ENCODE measurements around the gene PRKCE.

PRKCE gene

DNA sequence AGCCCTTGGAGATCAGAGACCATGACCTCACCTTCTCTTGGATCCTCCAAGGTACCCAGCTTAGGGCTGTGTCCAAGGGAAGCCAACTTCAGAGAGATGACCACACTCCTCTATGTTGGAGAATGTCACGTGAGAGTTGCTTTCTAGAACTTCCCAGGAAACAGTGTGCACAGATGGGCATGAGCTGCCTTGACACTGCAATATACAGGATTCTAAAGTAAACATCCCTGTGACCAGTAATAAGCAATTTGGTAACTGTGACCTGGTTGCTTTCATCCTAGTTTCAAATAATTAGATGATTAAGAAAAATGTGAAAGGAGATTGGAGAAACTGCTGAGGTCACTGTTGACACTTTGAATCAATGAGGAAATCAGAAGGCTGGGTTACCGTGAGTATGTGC, 464.7 kb downstream of the PRKCE start:
- no peak overlapping the region for H3K4me3 ChIP-seq (ENCODE audit: low read depth, low read length)
- TF ChIP-seq CTCF (IDR thresholded peaks at IDR 0.05; ENCODE audit: borderline replicate concordance, insufficient read depth, low read depth, low read length), result no peak

GRCh38 chr2:46116553-46116991, 465.1 kb downstream of the PRKCE start:
- no peak for TF ChIP-seq CTCF (IDR thresholded peaks at IDR 0.05; ENCODE audit: borderline replicate concordance, insufficient read depth, low read depth, low read length)
- H3K4me3 ChIP-seq (ENCODE audit: low read depth, low read length), result no peak overlapping the region

DNA sequence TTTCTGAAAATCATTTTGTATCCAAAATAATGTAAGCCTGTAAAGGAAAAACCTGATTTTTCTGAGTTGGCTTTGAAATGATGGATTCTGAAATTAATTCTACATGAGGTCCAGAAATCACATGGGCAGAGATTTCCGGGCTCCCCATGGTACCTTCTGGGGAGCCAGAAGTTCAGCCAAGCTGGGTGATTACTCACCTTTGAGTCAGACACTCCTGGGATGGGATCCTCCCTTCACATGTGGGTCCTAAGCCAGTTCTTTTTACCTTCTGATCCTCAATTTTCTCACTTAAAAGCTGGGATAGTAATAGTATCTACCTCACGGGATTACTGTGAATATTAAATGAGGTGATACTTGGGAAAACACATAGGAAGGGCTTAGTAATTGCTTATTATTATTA, 465.9 kb downstream of the PRKCE start:
- no peak overlapping the region for H3K4me3 ChIP-seq (ENCODE audit: low read depth, low read length)
- no peak for TF ChIP-seq CTCF (IDR thresholded peaks at IDR 0.05; ENCODE audit: borderline replicate concordance, insufficient read depth, low read depth, low read length)

- no peak for TF ChIP-seq CTCF (IDR thresholded peaks at IDR 0.05; ENCODE audit: borderline replicate concordance, insufficient read depth, low read depth, low read length)
- H3K4me3 ChIP-seq (ENCODE audit: low read depth, low read length), result no peak overlapping the region
These were observed 466.5 kb downstream of the PRKCE start for GRCh38 chr2:46117994-46118393.

GRCh38 chr2:46118656-46119371, 467.3 kb downstream of the PRKCE start:
- H3K4me3 ChIP-seq (ENCODE audit: low read depth, low read length), result no peak overlapping the region
- TF ChIP-seq CTCF (IDR thresholded peaks at IDR 0.05; ENCODE audit: borderline replicate concordance, insufficient read depth, low read depth, low read length), result no peak

DNA sequence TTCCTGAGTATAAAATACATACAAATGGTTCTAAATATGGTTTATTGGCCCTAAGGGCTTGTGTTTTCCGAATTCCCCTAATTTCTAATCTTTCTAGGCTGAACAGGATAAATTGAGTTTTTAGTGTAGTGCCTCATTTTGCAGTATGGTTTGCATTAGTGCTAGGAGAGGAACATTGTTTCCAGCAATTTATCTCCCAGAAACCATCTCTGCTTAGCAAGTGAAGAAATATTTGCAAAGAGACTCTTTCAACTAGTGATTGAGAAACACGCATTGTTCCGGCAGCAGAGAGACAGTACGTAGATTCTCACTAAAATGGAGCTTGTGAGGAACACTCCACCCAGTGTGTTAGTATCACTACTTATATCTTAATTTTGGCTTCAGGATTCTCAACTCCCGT, 468.0 kb downstream of the PRKCE start:
- no peak overlapping the region for H3K4me3 ChIP-seq (ENCODE audit: low read depth, low read length)
- no peak for TF ChIP-seq CTCF (IDR thresholded peaks at IDR 0.05; ENCODE audit: borderline replicate concordance, insufficient read depth, low read depth, low read length)

GRCh38 chr2:46120792-46121555, 469.5 kb downstream of the PRKCE start:
- no peak for TF ChIP-seq CTCF (IDR thresholded peaks at IDR 0.05; ENCODE audit: borderline replicate concordance, insufficient read depth, low read depth, low read length)
- H3K4me3 ChIP-seq (ENCODE audit: low read depth, low read length), result no peak overlapping the region
